GM18873 (cell line): Measurements from ENCODE around the gene PITPNC1.
"Not testable (repeated sequence)": the region's sequence is repeated elsewhere in the genome, so short reads cannot be mapped to it uniquely, and the experiment has no call there.

ENCODE experiments used
- ATAC-seq: cut with Tn5 transposase; IDR thresholded peaks from one replicate; pipeline ENCODE4 v1.9.1; 2021; ENCODE audit warnings: mild to moderate bottlenecking, moderate library complexity, moderate number of reproducible peaks; ENCODE audit not compliant: unreplicated experiment, low FRiP score

PITPNC1 gene

DNA sequence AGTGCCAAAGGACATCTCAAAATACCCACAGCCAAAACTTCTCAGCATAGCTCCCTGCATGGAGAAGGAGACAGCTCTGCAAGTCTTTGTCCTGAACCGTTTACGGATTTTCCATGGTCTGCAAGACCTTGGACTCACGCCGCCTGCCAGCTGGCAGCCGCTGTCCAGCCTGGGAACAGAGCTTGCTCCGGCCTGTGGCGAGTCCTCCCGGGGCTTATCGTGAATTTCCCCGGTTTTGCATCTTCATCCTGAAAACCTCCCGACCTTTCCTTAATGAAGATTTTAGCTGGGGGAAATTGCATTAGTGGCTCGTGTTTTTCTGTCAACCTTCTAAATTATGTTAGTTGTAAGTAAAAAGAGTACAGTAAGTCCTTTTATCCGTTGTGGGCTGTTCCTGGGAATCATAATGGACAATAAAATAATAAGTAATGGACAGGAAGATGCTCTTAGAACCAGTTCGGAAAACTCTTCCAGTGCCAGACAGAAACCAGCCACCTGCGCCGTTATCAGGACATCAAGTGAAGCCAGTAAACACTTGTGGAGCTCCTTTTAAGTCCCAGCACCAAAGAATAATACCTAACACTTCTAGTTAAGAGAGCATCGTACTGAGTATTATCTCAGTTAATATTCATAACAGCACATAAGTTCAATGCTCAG, 228.3 kb downstream of the PITPNC1 start:
- no peak for ATAC-seq

DNA sequence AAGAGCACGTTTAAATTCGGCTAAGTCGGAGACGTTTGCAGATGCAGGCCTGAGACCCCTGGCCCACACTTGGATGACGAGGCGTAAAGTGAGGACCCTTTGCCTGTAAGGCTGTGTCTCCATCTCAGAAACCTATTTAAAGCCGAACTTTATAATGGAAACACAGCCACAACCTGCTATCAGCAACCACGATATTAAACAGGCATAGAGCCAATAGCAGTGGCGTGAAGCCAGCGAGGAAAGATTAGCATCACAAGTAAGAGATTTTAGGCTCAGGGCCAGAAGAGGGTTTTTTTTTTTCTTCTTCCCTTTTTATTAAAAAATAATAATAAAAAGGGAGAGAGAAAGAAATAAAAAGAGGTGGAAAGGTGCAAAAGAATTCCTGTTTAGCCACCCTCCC, 229.4 kb downstream of the PITPNC1 start:
- no peak for ATAC-seq

DNA sequence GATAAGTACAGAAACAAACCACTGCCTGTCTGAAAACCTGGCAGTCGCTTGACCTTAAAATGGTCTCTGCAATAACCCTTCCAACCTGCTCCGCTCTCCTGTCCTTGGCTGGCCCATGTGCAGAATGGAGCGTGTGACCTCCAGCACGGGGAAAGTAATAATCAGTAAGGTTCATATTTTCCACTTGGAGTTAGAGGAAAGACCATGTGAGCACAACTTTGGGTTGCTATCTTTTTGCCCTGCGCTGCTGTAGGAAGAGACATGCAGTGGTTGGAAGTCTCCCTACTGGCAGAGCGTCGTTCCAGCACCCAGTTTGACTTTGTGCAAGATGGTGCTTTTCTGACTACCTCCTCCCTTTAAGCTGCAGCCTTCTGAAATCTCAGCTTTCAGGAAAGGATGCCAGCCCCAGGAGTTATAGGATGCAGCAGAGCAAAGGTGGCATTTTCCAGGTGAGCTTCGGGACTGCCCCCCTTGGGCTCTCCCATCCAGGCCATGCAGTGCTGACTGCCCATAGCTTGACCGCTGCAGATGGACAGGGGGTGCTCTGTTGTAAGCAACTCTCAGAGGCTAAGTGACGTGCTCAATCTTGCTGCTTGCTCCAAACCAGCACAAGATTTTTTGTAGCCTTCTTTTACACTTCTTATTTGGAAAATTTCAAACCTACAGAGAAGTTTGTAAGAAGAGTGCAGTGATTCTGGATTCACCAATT, 230.0 kb downstream of the PITPNC1 start:
- ATAC-seq, result no peak

DNA sequence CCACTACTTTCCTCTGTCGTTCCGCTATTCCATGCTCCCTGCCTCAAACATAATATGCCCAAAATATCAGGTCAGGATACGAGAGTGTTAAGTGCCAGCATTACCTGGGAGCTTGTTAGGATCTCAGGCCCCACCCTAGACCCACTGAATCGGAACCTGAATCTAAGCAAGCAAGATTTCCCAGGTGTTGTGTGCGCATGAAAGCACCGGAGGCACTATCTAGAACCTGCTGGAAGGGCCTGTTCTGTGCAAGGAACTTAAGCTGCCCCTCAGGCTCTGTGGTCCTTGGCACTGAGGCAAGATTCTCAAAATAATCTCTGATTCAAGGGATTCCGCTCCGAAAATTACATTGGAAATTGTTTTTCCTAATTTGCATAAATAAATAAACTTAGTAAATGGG, 233.0 kb downstream of the PITPNC1 start:
- ATAC-seq, result no peak

DNA sequence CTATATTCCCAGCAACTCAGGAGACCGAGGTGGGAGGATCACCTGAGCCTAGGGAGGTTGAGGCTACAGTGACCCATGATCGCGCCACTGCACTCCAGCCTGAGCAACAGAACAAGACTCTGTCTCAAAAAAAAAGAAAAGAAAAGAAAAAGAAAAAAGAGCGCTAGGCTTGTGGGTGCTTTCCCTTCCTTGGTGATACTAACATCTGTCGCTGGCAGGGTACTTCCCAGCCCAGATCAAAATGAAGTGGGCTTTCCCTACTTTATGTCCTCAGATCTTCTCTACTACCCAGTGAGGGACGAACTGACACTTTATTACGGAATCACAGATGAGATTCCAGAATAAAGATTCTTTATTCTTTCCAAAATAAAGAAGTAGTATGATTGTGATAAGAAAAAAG, 236.9 kb downstream of the PITPNC1 start:
- no peak for ATAC-seq

DNA sequence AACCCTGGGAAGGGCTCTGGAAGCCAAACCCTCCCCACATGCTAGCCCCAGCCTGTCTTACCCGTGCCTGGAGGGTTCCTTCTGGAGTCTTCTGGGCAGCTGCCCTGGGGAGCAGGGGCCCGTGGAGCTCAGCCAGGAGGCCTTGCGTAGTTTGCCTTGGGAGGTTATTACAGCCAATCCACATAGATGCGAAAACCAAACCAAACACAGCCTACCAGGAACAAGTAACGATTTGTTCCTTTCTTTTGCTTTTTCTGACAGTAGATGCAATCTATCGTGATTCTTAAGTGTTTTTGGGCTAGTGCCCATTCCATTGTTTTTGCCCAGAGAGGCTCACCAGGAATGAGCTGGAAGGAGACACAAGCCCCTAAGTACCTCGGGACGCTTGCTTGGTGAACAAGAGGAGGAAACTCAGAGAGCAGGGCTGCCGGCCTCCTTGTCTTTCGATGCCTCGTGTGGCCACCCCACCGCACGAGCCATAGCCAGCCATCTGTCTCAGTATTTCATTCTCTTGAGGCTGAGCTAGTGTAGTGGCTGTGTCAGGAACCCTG, 238.0 kb downstream of the PITPNC1 start:
- ATAC-seq, result no peak

DNA sequence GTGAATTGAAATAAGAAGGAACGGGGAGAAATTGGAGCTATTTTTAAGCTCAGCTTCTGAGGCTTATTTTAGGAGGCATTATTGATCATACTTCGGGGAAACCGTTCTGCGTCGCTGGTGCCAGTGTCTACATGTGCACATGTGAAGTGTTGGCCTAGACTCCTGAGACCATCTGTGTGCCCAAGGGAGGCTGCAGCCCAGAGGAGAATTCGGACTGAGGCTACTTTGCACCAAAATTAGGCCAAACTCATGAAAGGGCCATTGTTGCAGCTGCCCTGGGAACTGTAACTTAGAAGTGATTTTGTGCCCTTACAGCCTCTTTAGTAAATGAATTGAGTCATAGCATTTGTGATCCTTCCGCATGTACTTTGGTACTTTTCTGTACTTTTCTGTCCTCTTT, 238.7 kb downstream of the PITPNC1 start:
- ATAC-seq, result no peak

DNA sequence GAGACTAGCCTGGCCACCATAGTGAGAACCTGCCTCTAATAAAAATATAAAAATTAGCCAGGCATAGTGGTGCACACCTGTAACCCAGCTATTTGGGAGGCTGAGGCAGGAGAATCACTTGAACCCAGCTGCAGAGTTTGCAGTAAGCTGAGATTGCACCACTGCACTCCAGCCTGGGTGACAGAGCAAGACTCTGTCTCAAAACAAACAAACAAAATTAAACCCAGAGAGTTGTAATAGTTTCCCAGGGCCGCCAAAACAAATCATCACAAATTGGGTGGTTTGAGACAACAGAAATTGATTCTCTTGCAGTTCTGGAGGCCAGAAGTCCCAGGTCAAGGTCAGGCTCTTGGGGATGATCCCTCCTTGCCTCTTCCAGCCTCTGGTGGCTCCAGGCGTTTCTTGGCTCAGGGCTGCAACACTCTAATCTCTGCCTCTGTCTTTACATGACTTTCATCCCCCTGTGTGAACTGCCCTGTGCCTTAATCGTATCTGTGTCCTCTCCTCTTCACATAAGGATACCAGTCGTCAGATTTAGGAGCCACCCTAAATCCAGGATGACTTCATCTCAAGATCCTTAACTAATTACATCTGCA, 240.3 kb downstream of the PITPNC1 start:
- ATAC-seq, result no peak

DNA sequence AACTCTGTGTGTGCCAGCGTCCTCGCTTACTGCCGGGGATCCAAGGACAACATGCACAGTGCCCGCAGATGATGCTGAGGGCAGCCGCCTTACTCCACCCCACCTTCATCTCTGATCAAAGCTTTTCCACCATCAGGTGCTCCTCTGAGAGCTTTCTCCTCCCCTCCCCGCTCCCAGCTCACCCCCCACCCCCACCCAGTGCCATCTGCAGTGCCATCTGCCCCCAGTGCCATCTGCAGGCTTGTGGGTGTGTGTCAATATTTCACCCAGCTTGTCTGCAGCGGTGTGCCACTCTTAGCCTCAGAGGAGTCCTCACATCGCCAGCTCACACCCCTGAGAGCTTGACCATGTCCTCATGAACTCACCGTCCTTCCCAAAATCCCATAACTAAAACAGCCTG, 242.5 kb downstream of the PITPNC1 start:
- no peak for ATAC-seq

DNA sequence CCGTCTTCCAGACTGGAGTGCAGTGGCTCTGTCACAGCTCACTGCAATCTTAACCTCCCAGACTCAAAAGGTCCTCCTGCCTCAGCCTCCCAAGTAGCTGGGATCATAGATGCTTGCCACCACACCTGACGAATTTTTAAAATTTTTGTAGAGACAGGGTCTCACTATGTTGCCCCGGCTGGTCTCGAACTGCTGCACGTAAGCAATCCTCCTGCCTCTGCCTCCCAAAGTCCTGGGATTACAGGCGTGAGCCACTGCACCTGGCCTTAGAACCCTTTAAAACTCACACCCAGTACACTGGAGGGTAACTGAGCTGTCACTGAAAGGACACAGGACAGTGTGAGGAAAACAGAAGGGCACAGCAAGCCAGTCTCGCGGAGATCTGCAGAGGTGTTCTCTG, 243.0 kb downstream of the PITPNC1 start:
- no peak for ATAC-seq

DNA sequence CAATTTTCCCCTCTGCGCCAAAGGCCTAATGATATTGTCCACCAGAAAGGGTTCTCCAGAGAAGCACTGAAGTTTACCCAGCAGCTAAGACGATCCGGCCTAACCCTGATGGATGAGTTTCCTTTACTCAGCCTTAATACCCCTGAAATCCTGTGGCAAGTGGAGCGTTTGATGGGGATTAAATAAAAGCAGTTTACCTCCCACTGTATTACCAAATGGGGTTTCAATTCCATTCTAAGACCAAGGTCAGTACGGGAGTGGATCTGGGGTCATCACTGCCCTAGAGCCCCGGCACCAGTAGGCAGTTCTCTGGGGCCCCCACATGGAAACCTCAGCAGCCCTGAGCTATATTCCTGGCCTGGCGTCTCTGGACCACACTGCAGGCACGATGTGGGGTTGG, 243.6 kb downstream of the PITPNC1 start:
- ATAC-seq, result no peak

DNA sequence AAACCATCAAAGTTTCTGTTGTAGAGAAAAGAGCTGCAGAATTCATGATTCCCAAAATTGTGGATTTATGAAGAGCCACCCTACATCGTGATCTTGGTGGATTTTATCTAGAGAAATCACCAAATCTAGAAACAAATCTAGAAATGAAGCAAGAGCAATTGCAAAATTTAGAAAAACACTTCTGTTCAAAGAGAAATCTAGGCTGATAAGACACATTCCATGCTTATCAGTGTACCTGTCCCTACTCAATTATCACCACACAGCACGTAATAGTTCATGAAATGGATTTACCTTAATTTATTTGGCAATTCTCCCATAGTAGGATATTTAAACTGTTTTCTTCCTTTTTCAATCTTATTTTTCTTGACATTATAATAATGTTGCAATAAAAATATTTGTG, 246.7 kb downstream of the PITPNC1 start:
- no peak for ATAC-seq

DNA sequence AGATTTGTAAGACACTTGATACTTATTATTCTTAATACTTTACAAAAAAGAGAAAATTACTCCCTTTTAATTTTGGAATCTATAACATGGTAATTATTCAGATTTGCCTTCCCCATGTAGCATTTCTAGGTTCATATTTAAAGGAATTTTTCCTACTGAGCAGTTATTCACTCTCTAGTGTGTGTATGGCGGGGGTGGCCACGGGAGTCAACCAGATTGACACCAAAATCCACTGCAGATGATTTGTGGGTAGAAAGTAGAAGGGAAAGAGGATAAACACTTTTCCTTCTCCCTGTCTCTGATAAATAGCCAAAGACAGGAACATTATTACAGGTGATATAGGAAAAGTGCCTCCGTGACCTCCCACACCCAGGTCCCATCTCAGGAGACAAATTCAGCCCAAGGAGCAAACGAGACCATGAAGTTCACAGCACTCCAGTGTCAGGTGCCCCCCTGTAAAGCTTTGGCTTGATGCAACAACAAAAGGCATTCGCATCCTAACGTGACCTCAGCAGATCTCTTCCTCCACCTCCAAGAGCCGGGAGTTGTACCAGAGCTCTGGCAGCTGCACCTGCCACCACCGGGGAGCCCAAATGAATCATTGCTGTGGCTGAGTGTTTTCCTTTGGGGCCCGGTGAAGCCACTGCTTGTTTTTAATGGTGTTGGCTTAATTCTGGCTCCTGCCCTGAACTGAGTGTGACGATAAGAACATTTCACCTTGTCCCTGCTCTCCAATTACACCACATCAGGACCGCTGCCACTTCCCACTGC, 248.0 kb downstream of the PITPNC1 start:
- ATAC-seq, result no peak

DNA sequence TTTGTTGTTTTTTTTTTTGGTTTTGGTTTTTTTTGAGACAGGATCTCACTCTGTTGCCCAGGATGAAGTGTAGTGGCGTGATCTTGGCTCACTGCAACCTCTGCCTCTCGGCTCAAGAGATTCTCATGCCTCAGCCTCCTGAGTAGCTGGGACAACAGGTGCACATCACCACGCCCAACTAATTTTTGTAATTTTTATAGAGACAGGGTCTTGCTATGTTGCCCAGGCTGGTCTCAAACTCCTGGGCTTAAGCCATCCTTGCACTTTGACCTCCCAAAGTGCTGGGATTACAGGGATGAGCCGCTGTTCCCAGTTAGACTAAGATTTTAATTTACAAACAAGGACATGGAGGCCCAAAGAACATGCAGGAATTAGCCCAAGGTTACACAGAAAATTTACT, 248.9 kb downstream of the PITPNC1 start:
- ATAC-seq, result no peak

DNA sequence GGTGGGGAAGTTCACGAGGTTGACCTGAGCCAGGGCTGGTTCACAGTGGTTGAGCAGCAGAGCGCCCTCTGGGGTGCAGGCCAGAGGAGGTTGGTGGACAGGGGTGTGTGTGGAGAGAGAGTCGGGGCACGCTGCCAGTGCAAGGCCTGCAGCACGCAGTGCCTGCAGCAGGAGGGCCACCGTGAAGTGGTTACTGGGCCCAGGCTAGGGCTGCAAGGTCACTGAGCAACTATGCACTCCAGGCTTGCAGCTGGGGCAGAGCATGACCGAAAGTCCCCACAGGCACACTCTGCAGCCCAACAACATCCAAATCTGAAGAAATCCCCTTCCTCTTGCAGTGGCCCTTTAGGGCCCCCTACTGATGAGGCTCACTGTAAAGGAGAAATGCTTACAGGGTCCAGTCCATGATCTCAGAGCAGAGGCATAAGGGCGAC, 251.5 kb downstream of the PITPNC1 start:
- peak; percentile 39 for ATAC-seq

DNA sequence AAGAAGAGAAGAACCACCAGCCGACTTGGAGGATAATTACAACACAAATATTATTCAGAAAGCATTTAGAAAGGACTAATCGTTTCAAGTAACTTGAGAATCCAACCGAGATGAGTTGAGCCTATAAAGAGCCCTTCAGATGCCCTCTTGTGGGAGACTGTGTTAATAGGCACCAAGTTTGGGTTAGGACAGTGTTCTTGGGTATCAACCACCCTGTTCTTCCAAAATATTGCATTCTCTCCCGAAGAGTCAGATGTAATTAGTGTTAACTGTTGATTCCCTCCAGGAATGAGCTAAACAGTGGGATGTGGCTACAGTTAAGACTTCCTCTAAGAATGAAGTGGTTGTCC, 252.9 kb downstream of the PITPNC1 start:
- ATAC-seq, result no peak

DNA sequence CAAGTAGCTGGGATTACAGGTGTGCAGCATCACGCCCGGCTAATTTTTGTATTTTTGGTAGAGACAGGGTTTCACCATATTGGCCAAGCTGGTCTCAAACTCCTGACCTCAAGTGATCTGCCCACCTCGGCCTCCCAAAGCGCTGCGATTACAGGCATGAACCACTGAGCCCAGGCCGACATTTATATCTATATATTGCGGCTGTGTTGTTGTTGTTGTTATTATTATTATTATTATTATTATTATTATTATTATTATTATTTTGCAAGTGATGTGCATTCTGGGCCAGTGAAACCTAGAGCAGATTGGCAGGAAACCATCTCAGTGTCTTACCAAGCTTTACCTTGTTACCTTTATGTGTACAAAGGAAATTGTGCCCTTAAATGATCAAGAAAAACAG, 253.8 kb downstream of the PITPNC1 start:
- not testable (repeated sequence) for ATAC-seq

DNA sequence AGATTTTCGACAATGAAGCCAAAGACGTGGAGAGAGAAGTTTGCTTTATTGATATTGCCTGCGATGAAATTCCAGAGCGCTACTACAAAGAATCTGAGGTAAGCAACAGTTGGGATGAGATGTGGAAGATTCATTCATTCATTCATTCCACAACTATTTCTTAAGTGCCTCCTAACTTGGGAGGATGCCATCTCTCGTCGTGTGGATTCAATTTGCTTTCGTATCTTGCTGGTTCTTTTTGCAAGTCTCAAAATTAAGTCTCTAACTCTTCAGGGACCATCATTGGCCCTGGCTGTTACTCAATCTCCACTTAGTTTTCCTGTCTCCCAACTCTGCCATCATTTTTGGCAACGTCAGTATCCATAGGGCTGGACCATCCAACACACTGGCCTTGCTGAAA, 255.1 kb downstream of the PITPNC1 start:
- no peak for ATAC-seq

DNA sequence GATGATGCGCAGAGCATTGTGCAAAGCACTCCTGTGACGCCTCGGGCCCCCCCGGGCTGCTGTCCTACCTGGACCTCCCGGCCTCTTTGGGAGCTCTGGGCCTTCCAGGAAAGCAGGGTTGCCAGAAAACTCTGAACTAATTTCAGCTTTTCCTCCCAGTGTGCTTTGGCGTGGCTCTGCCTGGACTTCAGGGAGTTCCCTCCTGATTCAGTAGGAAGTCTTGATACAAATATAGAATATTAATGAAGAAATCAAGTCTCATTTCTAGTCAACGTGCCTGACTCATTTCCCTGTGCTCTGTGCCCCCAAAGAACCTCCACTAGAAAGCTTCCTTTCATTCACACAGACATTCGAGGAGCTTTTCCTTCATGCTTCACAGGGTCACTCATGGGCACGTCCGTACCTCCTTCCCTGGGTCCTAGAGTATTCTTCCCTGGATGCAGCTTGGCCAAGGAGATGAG, 256.7 kb downstream of the PITPNC1 start:
- no peak for ATAC-seq

DNA sequence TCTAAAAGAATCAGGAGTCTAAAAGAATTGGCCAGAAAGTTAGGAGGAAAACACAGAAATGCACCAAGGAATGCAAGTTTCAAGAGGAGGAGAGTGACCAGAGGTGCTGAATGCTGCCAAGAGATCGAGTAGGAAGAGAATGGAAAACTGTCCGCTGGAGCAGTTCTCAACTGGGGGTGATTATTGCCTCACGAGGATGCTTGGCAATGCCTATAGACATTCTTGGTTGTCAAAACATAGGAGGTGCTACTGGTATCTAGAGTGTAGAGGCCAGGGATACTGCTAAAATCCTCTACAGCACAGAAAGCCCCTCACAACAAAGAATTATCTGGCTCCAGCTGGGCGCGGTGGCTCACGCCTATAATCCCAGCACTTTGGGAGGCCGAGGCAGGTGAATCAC, 258.6 kb downstream of the PITPNC1 start:
- no peak for ATAC-seq

DNA sequence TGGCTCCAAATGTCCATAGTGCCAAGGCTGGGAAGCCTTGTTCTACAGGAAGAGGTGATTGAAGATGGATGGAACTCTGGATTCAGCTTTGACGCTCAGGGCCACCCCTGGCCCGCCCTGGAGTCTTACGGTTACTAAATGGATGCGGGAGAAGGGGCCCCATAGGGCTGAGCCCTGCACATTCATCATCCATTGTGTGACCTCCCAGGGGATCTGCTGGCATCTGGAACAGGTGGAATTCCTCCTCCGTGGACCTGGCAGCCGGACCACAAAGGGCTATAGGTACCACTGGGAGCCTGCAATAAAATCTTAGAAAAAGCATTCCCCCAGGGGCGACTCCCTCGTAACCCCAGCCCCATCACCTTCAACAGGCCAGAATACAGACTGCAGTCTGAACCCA, 259.2 kb downstream of the PITPNC1 start:
- ATAC-seq, result no peak
